HepG2 (cell line): ENCODE measurements around the gene TACC2. TPM values are rescaled to one million over a fixed set of nuclear protein-coding genes. Genes with fewer than 3 reads are reported as not detected.

Experiments
- ATAC-seq: fragments of 200-7000 bp; cut with Tn5 transposase; 3 replicates; pipeline ENCODE4 v1.9.1; 2020; ENCODE audit warnings: mild to moderate bottlenecking, moderate library complexity
- BruUV-seq: library from RNA; stranded (reverse); fragments of 400-500 nt; replicated peaks from 2 replicates; lab custom pipeline; 2021; lab: Mats Ljungman, UMichigan
- CTCF ChIA-PET: fragments of 300-600 bp; formaldehyde crosslinking; extraction: SDS; loops from one replicate; lab custom pipeline; 2021; ENCODE audit warnings: low total read pairs, inconsistent platforms, low intra/inter-chr PET ratio; lab: Yijun Ruan, JAX
- POLR2A ChIA-PET: fragments of 350-600 bp; sonication (Branson Sonifier 250); formaldehyde crosslinking; loops from one replicate; lab custom pipeline; 2020; ENCODE audit warnings: antibody characterized with exemption, inconsistent platforms; lab: Yijun Ruan, JAX
- DNase-seq: peaks from one replicate; pipeline ENCODE4 v3.0.0-alpha.2; 2015; ENCODE audit warnings: low spot score
- FAIRE-seq: peaks from 3 replicates; lab custom pipeline; 2011; peaks lifted over from hg19 to GRCh38; lab: Jason Lieb, UNC
- H2AFZ ChIP-seq: one replicate; pipeline ENCODE4 v1.6.1; 2011; ENCODE audit warnings: low read length, inconsistent platforms
- H3K27ac ChIP-seq: fragments of 300-600 bp; 3 replicates; pipeline ENCODE4 v1.8.0; 2011; ENCODE audit warnings: mixed run types, mild to moderate bottlenecking, mixed read lengths, low read length, inconsistent platforms; ENCODE audit not compliant: insufficient read depth; ENCODE audit errors: extremely low read length
- H3K27me3 ChIP-seq, 2 experiments: fragments of 200-600 bp in 1 of 2; 2 replicates in 1 of 2; 3 replicates in 1 of 2; pipeline versions ENCODE4 v1.6.0 to v1.8.0; 2011; ENCODE audit warnings: low read length in 2 of 2, mild to moderate bottlenecking in 2 of 2, moderate library complexity in 2 of 2, inconsistent platforms in 1 of 2; ENCODE audit not compliant: insufficient read depth in 2 of 2, control insufficient read depth in 1 of 2
- H3K36me3 ChIP-seq, 2 experiments: fragments of 200-600 bp in 1 of 2; replicated peaks in 1 of 2; 2 replicates in 1 of 2; 3 replicates in 1 of 2; pipeline versions ENCODE4 v1.5.1 to v1.8.0; 2011; ENCODE audit warnings: low read length in 2 of 2, inconsistent platforms in 1 of 2; ENCODE audit not compliant: insufficient read depth in 2 of 2, control insufficient read depth in 1 of 2
- H3K4me1 ChIP-seq: 2 replicates; pipeline ENCODE4 v1.5.1; 2012; ENCODE audit warnings: low read length, inconsistent platforms; ENCODE audit not compliant: insufficient read depth
- H3K4me2 ChIP-seq: 2 replicates; pipeline ENCODE4 v1.6.0; 2011; ENCODE audit warnings: low read depth, low read length, inconsistent platforms
- H3K4me3 ChIP-seq, 3 experiments: fragments of 200-600 bp in 1 of 3; sonication (generic), shearing (Covaris generic) in 1 of 3; replicated peaks in 1 of 3; 2 replicates each; pipeline ENCODE4 v1.5.1; 2011 to 2016; ENCODE audit warnings: low read length in 3 of 3, inconsistent platforms in 2 of 3, low read depth in 2 of 3, mild to moderate bottlenecking in 2 of 3, control low read depth in 1 of 3, mixed read lengths in 1 of 3; ENCODE audit not compliant: insufficient read depth in 1 of 3
- H3K79me2 ChIP-seq: one replicate; pipeline ENCODE4 v1.6.1; 2011; ENCODE audit warnings: low read length, inconsistent platforms; ENCODE audit not compliant: insufficient read depth
- H3K9ac ChIP-seq: 2 replicates; pipeline ENCODE4 v1.6.0; 2011; ENCODE audit warnings: mild to moderate bottlenecking, low read depth, low read length, inconsistent platforms; ENCODE audit not compliant: insufficient read depth
- H3K9me3 ChIP-seq: 2 replicates; pipeline ENCODE4 v1.5.1; 2012; ENCODE audit warnings: mild to moderate bottlenecking, low read length
- H4K20me1 ChIP-seq: 2 replicates; pipeline ENCODE4 v1.6.0; 2011; ENCODE audit warnings: inconsistent platforms, mild to moderate bottlenecking, low read length, moderate library complexity; ENCODE audit not compliant: insufficient read depth
- AHR ChIP-seq: IDR thresholded peaks from 2 replicates; pipeline ENCODE4 v1.6.1; 2018; ENCODE audit warnings: missing genetic modification reagents, missing compliant biosample characterization
- ARID2 ChIP-seq: sonication (generic); formaldehyde crosslinking; IDR thresholded peaks from 2 replicates; pipeline ENCODE4 v1.8.1; 2022; ENCODE audit warnings: mild to moderate bottlenecking, missing genetic modification reagents, borderline replicate concordance
- CAMTA2 ChIP-seq: sonication (generic); formaldehyde crosslinking; IDR thresholded peaks from 2 replicates; pipeline ENCODE4 v1.4.0; 2020; ENCODE audit warnings: mild to moderate bottlenecking, missing genetic modification reagents, borderline replicate concordance
- DBP ChIP-seq: sonication (generic); formaldehyde crosslinking; IDR thresholded peaks from 2 replicates; pipeline ENCODE4 v1.4.0; 2020; ENCODE audit warnings: missing genetic modification reagents; ENCODE audit errors: not compliant biosample characterization
- E2F5 ChIP-seq: sonication (generic); formaldehyde crosslinking; conservative IDR thresholded peaks from 2 replicates; pipeline ENCODE4 v1.4.0; 2020; ENCODE audit warnings: missing genetic modification reagents
- GMEB2 ChIP-seq: IDR thresholded peaks from 2 replicates; pipeline ENCODE4 v1.6.1; 2016; ENCODE audit warnings: missing biosample characterization, missing genetic modification reagents, low read depth
- NCOA1 ChIP-seq: sonication (generic); formaldehyde crosslinking; IDR thresholded peaks from 2 replicates; pipeline ENCODE4 v1.9.0; 2021; ENCODE audit warnings: missing genetic modification reagents
- NFYC ChIP-seq: IDR thresholded peaks from 2 replicates; pipeline ENCODE4 v1.6.1; 2016; ENCODE audit warnings: missing genetic modification reagents, missing compliant biosample characterization
- PHF5A ChIP-seq: IDR thresholded peaks from one replicate; pipeline ENCODE4 v1.6.1; 2018; ENCODE audit warnings: low read depth, missing genetic modification reagents; ENCODE audit not compliant: unreplicated experiment
- POLR2AphosphoS2 ChIP-seq: IDR thresholded peaks from 2 replicates; pipeline ENCODE4 v1.6.1; 2011; ENCODE audit warnings: low read depth, low read length, improper control_type of control experiment
- REL ChIP-seq: sonication (generic); formaldehyde crosslinking; conservative IDR thresholded peaks from 2 replicates; pipeline ENCODE4 v1.8.0; 2022; ENCODE audit warnings: mild to moderate bottlenecking, missing genetic modification reagents, moderate library complexity
- UBTF ChIP-seq: sonication (generic); formaldehyde crosslinking; IDR thresholded peaks from 2 replicates; pipeline ENCODE4 v1.4.0; 2020; ENCODE audit warnings: mild to moderate bottlenecking, missing genetic modification reagents
- ZNF30 ChIP-seq: sonication (generic); formaldehyde crosslinking; IDR thresholded peaks from 2 replicates; pipeline ENCODE4 v1.5.0; 2020; ENCODE audit warnings: mild to moderate bottlenecking, missing genetic modification reagents
- ZNF326 ChIP-seq: sonication (generic); formaldehyde crosslinking; IDR thresholded peaks from 2 replicates; pipeline ENCODE4 v1.4.0; 2020; ENCODE audit warnings: missing genetic modification reagents, borderline replicate concordance
- ZNF546 ChIP-seq: sonication (generic); formaldehyde crosslinking; conservative IDR thresholded peaks from 2 replicates; pipeline ENCODE4 v1.8.1; 2023; ENCODE audit warnings: mild to moderate bottlenecking, missing genetic modification reagents
- ZNF552 ChIP-seq: sonication (generic); formaldehyde crosslinking; IDR thresholded peaks from 2 replicates; pipeline ENCODE4 v1.9.0; 2022; ENCODE audit warnings: missing genetic modification reagents, mild to moderate bottlenecking, borderline replicate concordance
- ZSCAN9 ChIP-seq: IDR thresholded peaks from 2 replicates; pipeline ENCODE4 v1.6.1; 2016; ENCODE audit warnings: borderline replicate concordance
- ZXDC ChIP-seq: sonication (generic); formaldehyde crosslinking; IDR thresholded peaks from 2 replicates; pipeline ENCODE4 v1.5.0; 2020; ENCODE audit warnings: mild to moderate bottlenecking, missing genetic modification reagents
- WGBS: methylation state at CpG from one replicate; pipeline ENCODE4 v1.1.6; 2017; ENCODE audit warnings: low lambda C conversion rate; 5-methylcytosine and 5-hydroxymethylcytosine counted together
- in situ Hi-C: cut with HindIII; loops from 2 replicates; pipeline ENCODE4 v1.10.0; 2017; ENCODE audit warnings: low pct_unique_long_range_greater_than_20kb; ENCODE audit not compliant: extremely low pct_ligation_motif_present
- intact Hi-C: fragments of 100-400 bp; cut with micrococcal nuclease; formaldehyde crosslinking; loops from one replicate; pipeline ENCODE4 v1.10.0; 2022; ENCODE audit not compliant: unreplicated experiment
- polyA plus RNA-seq, 8 experiments: library from polyadenylated mRNA; depleted of rRNA in 3 of 8; stranded (reverse) in 7 of 8; unstranded in 1 of 8; fragments of >200 nt; fragmentation: Illumina TruSeq in 4 of 8; extraction: Trizol in 4 of 8; gene quantifications; 2 replicates each; pipeline versions ENCODE4 v1.2.1 to v1.2.3, GENCODE V29; 2011 to 2016; ENCODE audit warnings: low read depth in 4 of 8, missing spikeins in 1 of 8, mixed read lengths in 1 of 8; ENCODE audit not compliant: insufficient read depth in 1 of 8
- total RNA-seq, 5 experiments: library from RNA; depleted of rRNA; stranded (reverse); fragments of >200 nt; fragmentation: Illumina TruSeq; extraction: Trizol; gene quantifications; 2 replicates each; pipeline ENCODE4 v1.2.3, GENCODE V29; 2016; ENCODE audit warnings: low read depth in 1 of 5

TACC2 gene
- total and polyA plus RNA-seq, 2 of the 13 experiments (the other 11 are each of a cell fraction or from before 2014, with no cell fraction given) = 11.8 to 16.0 TPM

GRCh38 chr10:122194251-122194650 is 205.3 kb downstream of the TACC2 start:
- WGBS = 96% methylated on average over 9 of the region's 9 CpGs
- H3K36me3 ChIP-seq = peaks cover 24 to 42% of the 10 kb centered on the region in 2 experiments
- H3K9ac ChIP-seq = no peak overlapping the region
- no peak overlapping the region for H2AFZ ChIP-seq
- FAIRE-seq (no peak), DNase-seq (no peak), ATAC-seq (no peak)
- H3K27me3 ChIP-seq = no peaks in the 10 kb centered on the region
- no peak overlapping the region for H3K4me2 ChIP-seq
- ChIA-PET CTCF (no interaction called here), POLR2A (no interaction called here)
- H3K9me3 ChIP-seq = no peaks in the 10 kb centered on the region
- in situ Hi-C loops (no loop called here), intact Hi-C loops (no loop called here)
- no peaks in the 10 kb centered on the region for H4K20me1 ChIP-seq
- BruUV-seq = no TSS peak
- H3K27ac ChIP-seq = no peak overlapping the region
- peaks cover 6% of the 10 kb centered on the region; the same call in 1 of the 2 replicates for H3K4me1 ChIP-seq
- H3K79me2 ChIP-seq = peaks cover 3% of the 10 kb centered on the region
- no peak overlapping the region for H3K4me3 ChIP-seq
- TF ChIP-seq DBP = no peak
- TF ChIP-seq NFYC (CRISPR knock-in tag) = no peak
- no peak for TF ChIP-seq GMEB2 (CRISPR knock-in tag)
- TF ChIP-seq ARID2 (CRISPR knock-in tag) = no peak
- no peak for TF ChIP-seq E2F5 (CRISPR knock-in tag)
- TF ChIP-seq AHR = no peak
- TF ChIP-seq ZNF552 (CRISPR knock-in tag) = no peak
- no peak for TF ChIP-seq POLR2AphosphoS2
- no peak for TF ChIP-seq ZNF546 (CRISPR knock-in tag)
- TF ChIP-seq NCOA1 (CRISPR knock-in tag) = no peak
- no peak for TF ChIP-seq ZNF326 (CRISPR knock-in tag)
- no peak for TF ChIP-seq ZXDC (CRISPR knock-in tag)
- TF ChIP-seq ZNF30 (CRISPR knock-in tag) = no peak
- no peak for TF ChIP-seq PHF5A (CRISPR knock-in tag)
- no peak for TF ChIP-seq UBTF (CRISPR knock-in tag)
- no peak for TF ChIP-seq REL (CRISPR knock-in tag)
- TF ChIP-seq CAMTA2 (CRISPR knock-in tag) = no peak
- no peak for TF ChIP-seq ZSCAN9
